Measurements from ENCODE around the gene EXOSC5. TPM values are rescaled to one million over a fixed set of nuclear protein-coding genes. Genes with fewer than 3 reads are reported as not detected.
"Not testable (repeated sequence)": the region's sequence is repeated elsewhere in the genome, so short reads cannot be mapped to it uniquely, and the experiment has no call there.

The EXOSC5 gene
- total and polyA plus RNA-seq, 9 donors = 8.7 to 24.6 (median 18.6) TPM

DNA sequence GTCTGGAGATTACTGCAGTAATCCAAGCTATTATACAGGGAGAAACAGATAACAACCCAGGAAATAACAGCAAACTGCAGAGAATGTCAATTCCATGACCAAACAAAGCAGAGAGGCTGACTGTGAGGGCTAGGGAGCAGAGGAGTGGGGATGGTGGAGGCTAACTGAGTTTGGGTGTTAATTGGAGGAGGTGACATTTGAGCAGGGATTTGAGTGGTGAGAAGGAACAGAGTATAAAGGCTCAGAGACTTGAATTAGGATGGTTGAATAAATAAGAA, 39.5 kb upstream of the EXOSC5 start:
- H3K27me3 ChIP-seq (ENCODE audit: control insufficient read depth, insufficient read depth, low read length) = no peaks in the 10 kb centered on the region
- peaks cover 4% of the 10 kb centered on the region for H3K4me1 ChIP-seq (ENCODE audit: control insufficient read depth, insufficient read depth, low read length)
- H3K27ac ChIP-seq (ENCODE audit: low read length) = no peak overlapping the region
- H3K36me3 ChIP-seq (ENCODE audit: control insufficient read depth, insufficient read depth, low read length) = peaks cover 35% of the 10 kb centered on the region
- H3K4me3 ChIP-seq (ENCODE audit: low read length) = no peak overlapping the region
- no peaks in the 10 kb centered on the region for H3K9me3 ChIP-seq (replicated peaks; ENCODE audit: control insufficient read depth, low read depth, low read length)
- DNase-seq = no peak

DNA sequence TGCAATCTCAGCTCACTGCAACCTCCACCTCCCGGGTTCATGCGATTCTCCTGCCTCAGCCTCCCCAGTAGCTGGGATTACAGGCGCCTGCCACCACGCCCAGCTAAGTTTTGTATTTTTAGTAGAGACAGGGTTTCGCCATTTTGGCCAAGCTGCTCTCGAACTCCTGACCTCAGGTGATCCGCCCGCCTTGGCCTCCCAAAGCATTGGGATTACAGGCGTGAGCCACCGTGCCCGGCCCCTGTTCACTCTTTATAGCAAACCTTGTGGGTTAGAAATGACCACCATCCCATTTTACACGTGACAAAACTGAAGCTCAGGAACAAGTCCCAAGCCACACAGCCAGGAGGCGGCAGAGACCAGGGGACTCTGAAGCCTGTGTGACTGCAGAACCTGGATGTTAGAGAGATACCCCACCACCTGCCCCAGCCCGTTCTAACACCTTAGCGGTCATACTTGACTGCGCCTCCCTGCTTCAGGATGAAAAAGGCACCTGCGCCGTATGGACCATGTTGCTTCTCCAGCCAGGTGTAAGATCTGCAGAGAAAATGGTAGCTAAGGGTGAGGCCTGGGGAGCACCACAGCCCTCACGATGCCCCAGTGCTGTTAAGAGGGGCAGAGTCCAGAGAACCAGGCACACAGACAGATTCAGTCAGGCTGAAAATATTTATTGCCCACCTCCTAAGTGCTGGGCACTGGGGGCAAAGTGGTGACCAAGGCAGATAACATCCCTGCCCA, 38.9 kb upstream of the EXOSC5 start:
- Histone ChIP-seq H3K9me3 (replicated peaks; ENCODE audit: control insufficient read depth, low read depth, low read length) (no peaks in the 10 kb centered on the region), H3K27me3 (ENCODE audit: control insufficient read depth, insufficient read depth, low read length) (no peaks in the 10 kb centered on the region), H3K4me3 (ENCODE audit: low read length) (no peak overlapping the region), H3K36me3 (ENCODE audit: control insufficient read depth, insufficient read depth, low read length) (peaks cover 39% of the 10 kb centered on the region), H3K27ac (ENCODE audit: low read length) (no peak overlapping the region), H3K4me1 (ENCODE audit: control insufficient read depth, insufficient read depth, low read length) (peaks cover 4% of the 10 kb centered on the region)
- WGBS (ENCODE audit: insufficient coverage) = 91% methylated on average over 11 of the region's 19 CpGs
- DNase-seq = no peak

DNA sequence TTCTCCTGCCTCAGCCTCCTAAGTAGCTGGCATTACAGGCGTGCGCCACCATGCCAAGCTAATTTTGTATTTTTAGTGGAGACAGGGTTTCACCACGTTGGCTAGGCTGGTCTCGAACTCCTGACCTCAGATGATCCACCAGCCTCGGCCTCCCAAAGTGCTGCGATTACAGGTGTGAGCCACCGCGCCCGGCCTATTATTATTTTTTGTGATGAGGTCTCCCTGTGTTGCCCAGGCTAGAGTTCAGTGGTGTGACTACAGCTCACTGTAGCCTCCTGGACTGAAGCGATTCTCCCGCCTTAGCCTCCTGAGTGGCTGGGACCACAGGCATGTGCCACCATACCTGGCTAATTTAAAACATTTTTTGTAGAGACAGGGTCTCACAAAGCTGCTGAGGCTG, 38.2 kb upstream of the EXOSC5 start:
- peaks cover 43% of the 10 kb centered on the region for H3K36me3 ChIP-seq (ENCODE audit: control insufficient read depth, insufficient read depth, low read length)
- WGBS (ENCODE audit: insufficient coverage) = 91% methylated on average over 6 of the region's 11 CpGs

DNA sequence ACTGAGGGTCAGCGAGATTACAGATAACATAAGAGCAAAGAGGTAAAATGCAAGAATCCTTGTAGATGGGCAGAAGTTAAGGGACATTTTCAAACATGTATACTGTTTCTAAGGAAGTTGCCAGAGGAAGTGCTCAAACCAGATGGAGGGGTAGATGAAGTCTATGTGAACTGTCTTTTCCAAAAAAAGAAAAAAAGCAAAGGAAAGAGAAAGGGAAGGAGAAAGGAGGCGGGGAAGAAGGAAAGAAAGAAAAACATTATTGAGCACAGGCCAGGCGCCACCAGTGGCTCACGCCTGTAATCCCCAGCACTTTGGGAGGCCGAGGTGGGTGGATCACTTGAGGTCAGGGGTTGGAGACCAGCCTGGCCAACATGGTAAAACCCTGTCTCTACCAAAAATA, 37.3 kb upstream of the EXOSC5 start:
- no peaks in the 10 kb centered on the region for H3K27me3 ChIP-seq (ENCODE audit: control insufficient read depth, insufficient read depth, low read length)
- H3K9me3 ChIP-seq (replicated peaks; ENCODE audit: control insufficient read depth, low read depth, low read length) = no peaks in the 10 kb centered on the region
- H3K4me1 ChIP-seq (ENCODE audit: control insufficient read depth, insufficient read depth, low read length) = peaks cover 4% of the 10 kb centered on the region
- H3K27ac ChIP-seq (ENCODE audit: low read length) = no peak overlapping the region
- H3K4me3 ChIP-seq (ENCODE audit: low read length) = no peak overlapping the region
- WGBS (ENCODE audit: insufficient coverage) = 100% methylated on average over 1 of the region's 5 CpGs
- no peak for DNase-seq
- peaks cover 46% of the 10 kb centered on the region for H3K36me3 ChIP-seq (ENCODE audit: control insufficient read depth, insufficient read depth, low read length)

More for the DNA sequence above, 38.2 kb upstream of the EXOSC5 start:
- not testable (repeated sequence) for H3K4me3 ChIP-seq (ENCODE audit: low read length); H3K9me3 ChIP-seq (replicated peaks; ENCODE audit: control insufficient read depth, low read depth, low read length); DNase-seq; H3K27ac ChIP-seq (ENCODE audit: low read length); H3K27me3 ChIP-seq (ENCODE audit: control insufficient read depth, insufficient read depth, low read length); H3K4me1 ChIP-seq (ENCODE audit: control insufficient read depth, insufficient read depth, low read length)

DNA sequence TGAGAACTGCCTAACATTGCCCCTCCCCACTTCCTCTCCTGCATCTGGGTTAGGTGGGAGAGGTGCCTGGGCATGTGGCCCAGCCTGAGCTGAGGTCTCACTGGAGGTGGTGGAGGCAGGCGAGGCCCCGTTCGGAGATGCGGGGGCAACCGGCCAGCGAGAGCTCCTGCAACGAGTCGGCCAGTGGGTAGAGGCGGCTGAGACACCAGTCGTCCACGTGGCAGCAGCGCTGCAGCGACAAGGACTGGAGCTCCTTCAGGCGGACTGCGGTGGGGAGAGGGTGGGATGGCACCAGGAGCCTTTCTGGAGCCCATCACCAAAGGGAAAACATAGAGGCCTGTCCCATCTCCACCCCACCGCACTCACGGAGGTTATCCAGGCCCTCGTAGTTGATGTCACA, 36.0 kb upstream of the EXOSC5 start:
- Histone ChIP-seq H3K36me3 (ENCODE audit: control insufficient read depth, insufficient read depth, low read length) (peaks cover 47% of the 10 kb centered on the region), H3K27me3 (ENCODE audit: control insufficient read depth, insufficient read depth, low read length) (no peaks in the 10 kb centered on the region), H3K4me3 (ENCODE audit: low read length) (no peak overlapping the region), H3K4me1 (ENCODE audit: control insufficient read depth, insufficient read depth, low read length) (peaks cover 7% of the 10 kb centered on the region), H3K9me3 (replicated peaks; ENCODE audit: control insufficient read depth, low read depth, low read length) (no peaks in the 10 kb centered on the region), H3K27ac (ENCODE audit: low read length) (no peak overlapping the region)
- 84% methylated on average over 14 of the region's 18 CpGs for WGBS (ENCODE audit: insufficient coverage)
- no peak for DNase-seq

DNA sequence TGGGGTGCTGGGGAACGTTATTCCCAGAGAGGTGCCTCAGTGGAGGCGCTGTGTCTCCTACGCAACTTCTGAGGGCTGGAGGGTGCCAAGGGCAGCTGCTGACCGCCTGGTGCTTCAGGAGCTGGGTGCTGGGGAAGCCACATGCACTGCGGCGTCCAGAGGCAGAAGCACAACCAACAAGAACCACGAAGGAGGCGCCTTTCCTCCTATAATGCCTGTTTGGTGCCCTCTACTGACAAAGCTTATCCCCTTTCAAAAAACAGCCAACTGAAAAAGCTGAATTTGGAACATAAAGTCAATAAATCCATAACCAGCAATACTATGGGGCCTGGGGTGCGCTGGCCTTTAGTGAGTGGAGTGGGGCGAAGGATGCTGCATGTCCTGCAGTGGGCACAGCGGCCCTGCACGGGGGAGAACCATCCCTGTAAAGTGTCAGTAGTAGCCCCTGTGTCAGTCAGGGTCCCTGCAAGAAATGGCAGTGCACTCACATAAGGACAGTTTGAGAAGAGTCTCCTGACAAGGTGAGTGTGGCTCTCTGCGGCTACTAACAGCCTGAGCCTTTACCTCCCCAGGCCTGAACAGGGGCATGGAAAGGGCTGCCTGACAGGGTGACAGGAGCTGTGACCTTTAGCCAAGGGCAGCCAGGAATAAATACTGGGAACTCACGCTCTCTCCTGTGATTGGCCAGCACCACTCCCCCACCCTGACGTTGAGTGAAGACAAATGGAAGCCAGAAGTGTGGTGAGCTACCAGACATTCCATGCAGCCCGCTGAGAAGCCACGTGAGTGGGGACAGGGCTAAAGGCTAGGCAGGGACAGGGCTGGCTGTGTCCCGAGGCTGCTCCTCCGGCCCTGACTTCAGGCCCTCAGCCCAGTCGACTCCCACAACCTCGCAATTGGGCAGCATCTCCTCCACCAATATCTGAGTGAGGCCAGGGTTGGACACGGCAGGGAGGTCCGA, 34.5 kb upstream of the EXOSC5 start:
- Histone ChIP-seq H3K27me3 (ENCODE audit: control insufficient read depth, insufficient read depth, low read length) (no peaks in the 10 kb centered on the region), H3K27ac (ENCODE audit: low read length) (peak overlapping the region; percentile 13), H3K4me3 (ENCODE audit: low read length) (no peak overlapping the region), H3K4me1 (ENCODE audit: control insufficient read depth, insufficient read depth, low read length) (peaks cover 20% of the 10 kb centered on the region), H3K36me3 (ENCODE audit: control insufficient read depth, insufficient read depth, low read length) (peaks cover 38% of the 10 kb centered on the region), H3K9me3 (replicated peaks; ENCODE audit: control insufficient read depth, low read depth, low read length) (no peaks in the 10 kb centered on the region)
- no peak for DNase-seq
- 72% methylated on average over 18 of the region's 23 CpGs for WGBS (ENCODE audit: insufficient coverage)

DNA sequence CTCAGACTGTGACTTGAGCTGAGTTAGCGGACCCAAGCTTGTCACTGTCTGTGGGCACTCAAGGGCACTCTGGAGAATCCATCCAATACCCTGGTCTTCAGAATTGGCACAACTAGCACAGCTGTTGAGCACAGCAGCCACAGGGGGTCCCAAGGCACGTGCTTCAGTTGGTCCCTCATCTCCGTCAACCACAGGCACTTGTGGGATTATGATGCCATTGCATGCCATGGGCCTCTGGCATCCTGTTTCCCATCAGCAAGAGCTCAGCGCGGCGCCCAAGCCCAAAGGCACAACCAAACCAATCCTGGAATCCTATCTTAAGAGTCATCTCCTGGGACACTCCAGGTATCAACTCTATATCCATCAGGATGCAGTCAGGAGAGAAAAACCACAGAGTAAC, 33.8 kb upstream of the EXOSC5 start:
- WGBS (ENCODE audit: insufficient coverage) = 67% methylated on average over 2 of the region's 6 CpGs
- no peaks in the 10 kb centered on the region for H3K27me3 ChIP-seq (ENCODE audit: control insufficient read depth, insufficient read depth, low read length)
- peaks cover 40% of the 10 kb centered on the region for H3K36me3 ChIP-seq (ENCODE audit: control insufficient read depth, insufficient read depth, low read length)
- peaks cover 25% of the 10 kb centered on the region for H3K4me1 ChIP-seq (ENCODE audit: control insufficient read depth, insufficient read depth, low read length)
- no peak for DNase-seq
- H3K9me3 ChIP-seq (replicated peaks; ENCODE audit: control insufficient read depth, low read depth, low read length) = no peaks in the 10 kb centered on the region
- H3K27ac ChIP-seq (ENCODE audit: low read length) = no peak overlapping the region
- H3K4me3 ChIP-seq (ENCODE audit: low read length) = no peak overlapping the region

DNA sequence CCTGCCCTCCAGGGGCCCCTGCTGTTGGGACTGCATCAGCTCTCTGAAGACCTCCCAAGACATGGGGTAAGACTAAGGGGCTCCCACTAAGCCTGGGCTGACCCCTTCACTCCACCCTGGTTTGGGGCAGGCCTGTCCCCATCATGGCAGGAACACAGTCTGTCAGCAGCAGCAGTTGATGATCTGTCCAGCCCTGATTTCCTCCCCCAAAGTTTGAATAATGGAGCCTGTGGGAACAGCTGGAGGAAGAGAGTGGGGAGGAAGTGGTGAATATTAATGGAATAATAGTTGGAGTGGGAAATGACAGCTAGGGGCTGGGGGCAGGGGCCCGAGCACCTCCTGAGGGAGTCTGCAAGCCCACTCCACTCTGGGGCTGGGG, 31.3 kb upstream of the EXOSC5 start:
- peaks cover 56% of the 10 kb centered on the region for H3K36me3 ChIP-seq (ENCODE audit: control insufficient read depth, insufficient read depth, low read length)
- H3K4me1 ChIP-seq (ENCODE audit: control insufficient read depth, insufficient read depth, low read length) = peaks cover 25% of the 10 kb centered on the region

DNA sequence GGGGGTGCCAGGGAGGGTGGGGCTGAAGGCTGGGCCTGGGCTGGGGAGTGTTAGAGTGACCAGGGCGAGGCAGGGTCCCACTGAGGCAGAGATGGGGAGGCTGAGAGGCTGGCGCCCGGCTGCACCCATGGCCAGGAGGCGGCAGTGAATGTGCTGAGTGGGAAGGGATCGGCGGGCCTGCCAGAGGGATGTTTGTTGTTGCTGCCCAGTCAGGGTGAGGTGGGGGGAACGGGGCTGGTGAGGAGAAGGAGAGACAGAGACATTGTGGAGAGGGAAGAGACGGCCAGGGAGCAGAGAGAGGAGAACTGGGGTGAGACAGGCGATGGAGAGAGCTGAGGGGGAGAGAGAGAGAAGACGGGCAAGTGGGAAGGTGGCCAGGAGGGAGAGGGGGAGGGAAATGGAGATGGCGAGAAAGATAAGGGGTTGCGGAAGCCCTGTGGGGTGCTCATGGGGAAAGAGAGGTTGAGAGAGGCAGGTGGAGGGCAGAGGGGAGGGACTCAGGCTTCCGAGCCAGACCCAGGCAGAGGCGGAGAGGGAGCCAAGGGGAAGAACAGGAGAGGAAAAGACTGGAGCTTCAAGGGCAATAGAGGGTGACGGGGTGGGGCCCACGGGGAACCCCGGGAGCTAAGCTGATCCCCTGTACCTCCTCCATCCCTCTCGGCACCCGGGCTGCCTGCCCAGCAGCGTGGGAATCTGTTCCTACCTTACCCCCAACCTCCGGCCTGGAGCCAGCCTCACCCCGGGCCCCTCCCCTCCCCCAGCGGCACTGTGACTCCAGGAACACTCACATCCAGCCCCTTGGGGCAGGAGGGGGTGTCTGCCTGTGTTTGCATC, 30.7 kb upstream of the EXOSC5 start:
- peak; percentile 36 for DNase-seq
- Histone ChIP-seq H3K9me3 (replicated peaks; ENCODE audit: control insufficient read depth, low read depth, low read length) (no peaks in the 10 kb centered on the region), H3K4me3 (ENCODE audit: low read length) (peak overlapping the region; percentile 36), H3K27me3 (ENCODE audit: control insufficient read depth, insufficient read depth, low read length) (no peaks in the 10 kb centered on the region), H3K4me1 (ENCODE audit: control insufficient read depth, insufficient read depth, low read length) (peaks cover 25% of the 10 kb centered on the region), H3K27ac (ENCODE audit: low read length) (peak overlapping the region; percentile 42), H3K36me3 (ENCODE audit: control insufficient read depth, insufficient read depth, low read length) (peaks cover 55% of the 10 kb centered on the region)
- WGBS (ENCODE audit: insufficient coverage) = 10% methylated on average over 14 of the region's 23 CpGs

More for the DNA sequence above, 31.3 kb upstream of the EXOSC5 start:
- no peaks in the 10 kb centered on the region for H3K9me3 ChIP-seq (replicated peaks; ENCODE audit: control insufficient read depth, low read depth, low read length)
- no CpG with 5 or more reads among the region's 1 CpG for WGBS (ENCODE audit: insufficient coverage)
- DNase-seq = no peak
- peak overlapping the region; percentile 20 for H3K27ac ChIP-seq (ENCODE audit: low read length)
- no peaks in the 10 kb centered on the region for H3K27me3 ChIP-seq (ENCODE audit: control insufficient read depth, insufficient read depth, low read length)
- H3K4me3 ChIP-seq (ENCODE audit: low read length) = no peak overlapping the region
